ENCODE measurements around the gene EPC2. TPM values are rescaled to one million over a fixed set of nuclear protein-coding genes. Genes with fewer than 3 reads are reported as not detected.

Gene EPC2
- total RNA-seq, 1 experiment from 2014 or later = 29.4 TPM

DNA sequence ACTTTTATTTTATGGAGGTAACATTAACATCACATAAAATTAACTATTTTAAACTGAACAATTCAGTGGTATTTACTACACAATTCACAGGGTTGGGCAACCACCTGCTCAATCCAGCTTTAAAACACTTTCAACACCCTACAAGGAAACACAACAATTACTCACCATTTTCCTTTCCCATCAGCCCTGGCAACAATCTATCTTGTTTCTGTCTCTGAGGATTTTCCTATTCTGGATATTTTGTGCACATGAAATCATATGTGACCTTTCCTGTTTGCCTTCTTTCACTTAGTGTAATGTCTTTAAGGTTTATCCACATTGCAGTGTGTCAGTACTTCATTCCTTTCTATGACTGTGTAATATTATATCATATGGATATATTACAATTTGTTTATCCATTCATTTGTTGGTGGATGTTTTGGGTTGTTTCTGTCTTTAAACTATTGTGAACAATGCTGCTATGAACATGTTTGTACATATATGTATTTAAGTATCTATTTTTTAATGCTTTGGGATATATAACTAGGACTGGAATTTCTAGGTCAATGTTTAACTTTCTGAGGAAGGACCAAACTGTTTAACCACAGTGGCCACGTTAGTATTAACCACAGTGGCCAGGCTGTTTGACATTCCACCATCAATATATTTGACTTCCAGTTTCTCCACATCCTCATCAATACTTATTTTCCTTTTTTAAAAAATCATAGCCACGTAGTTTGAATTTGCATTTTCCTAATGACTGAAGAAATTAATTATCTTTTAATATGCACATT, 158.1 kb downstream of the EPC2 start:
- H3K4me1 Mint-ChIP-seq (ENCODE audit: low read depth, unreplicated experiment) = peaks cover 15% of the 10 kb centered on the region
- intact Hi-C loops (cut with micrococcal nuclease; ENCODE audit: unreplicated experiment) = no loop called here
- no peaks in the 10 kb centered on the region for H3K27me3 Mint-ChIP-seq (ENCODE audit: unreplicated experiment)
- TF ChIP-seq, protein P1, sequence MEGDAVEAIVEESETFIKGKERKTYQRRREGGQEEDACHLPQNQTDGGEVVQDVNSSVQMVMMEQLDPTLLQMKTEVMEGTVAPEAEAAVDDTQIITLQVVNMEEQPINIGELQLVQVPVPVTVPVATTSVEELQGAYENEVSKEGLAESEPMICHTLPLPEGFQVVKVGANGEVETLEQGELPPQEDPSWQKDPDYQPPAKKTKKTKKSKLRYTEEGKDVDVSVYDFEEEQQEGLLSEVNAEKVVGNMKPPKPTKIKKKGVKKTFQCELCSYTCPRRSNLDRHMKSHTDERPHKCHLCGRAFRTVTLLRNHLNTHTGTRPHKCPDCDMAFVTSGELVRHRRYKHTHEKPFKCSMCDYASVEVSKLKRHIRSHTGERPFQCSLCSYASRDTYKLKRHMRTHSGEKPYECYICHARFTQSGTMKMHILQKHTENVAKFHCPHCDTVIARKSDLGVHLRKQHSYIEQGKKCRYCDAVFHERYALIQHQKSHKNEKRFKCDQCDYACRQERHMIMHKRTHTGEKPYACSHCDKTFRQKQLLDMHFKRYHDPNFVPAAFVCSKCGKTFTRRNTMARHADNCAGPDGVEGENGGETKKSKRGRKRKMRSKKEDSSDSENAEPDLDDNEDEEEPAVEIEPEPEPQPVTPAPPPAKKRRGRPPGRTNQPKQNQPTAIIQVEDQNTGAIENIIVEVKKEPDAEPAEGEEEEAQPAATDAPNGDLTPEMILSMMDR (IDR thresholded peaks at IDR 0.05; ENCODE audit: unreplicated experiment) = no peak
- peaks cover 3% of the 10 kb centered on the region for H3K9me3 Mint-ChIP-seq (ENCODE audit: low read depth, unreplicated experiment)
- H3K27ac Mint-ChIP-seq (ENCODE audit: unreplicated experiment) = peak overlapping the region; percentile 84
- BruUV-seq (replicated peaks) = no TSS peak
- H3K4me3 Mint-ChIP-seq (ENCODE audit: low read depth, unreplicated experiment) = no peak overlapping the region
- peak; percentile 13 for DNase-seq
- no peaks in the 10 kb centered on the region for H3K36me3 Mint-ChIP-seq (ENCODE audit: insufficient read depth, unreplicated experiment)
- CTCF ChIA-PET = no interaction called here

- DNase-seq = no peak
- no TSS peak for BruUV-seq (replicated peaks)
- CTCF ChIA-PET = no interaction called here
- intact Hi-C loops (cut with micrococcal nuclease; ENCODE audit: unreplicated experiment) = no loop called here
- H3K27me3 Mint-ChIP-seq (ENCODE audit: unreplicated experiment) = no peaks in the 10 kb centered on the region
- H3K4me1 Mint-ChIP-seq (ENCODE audit: low read depth, unreplicated experiment) = peaks cover 16% of the 10 kb centered on the region
- TF ChIP-seq, protein P1 (IDR thresholded peaks at IDR 0.05; ENCODE audit: unreplicated experiment) = no peak
- no peak overlapping the region for H3K27ac Mint-ChIP-seq (ENCODE audit: unreplicated experiment)
- no peak overlapping the region for H3K4me3 Mint-ChIP-seq (ENCODE audit: low read depth, unreplicated experiment)
- peaks cover 3% of the 10 kb centered on the region for H3K9me3 Mint-ChIP-seq (ENCODE audit: low read depth, unreplicated experiment)
- H3K36me3 Mint-ChIP-seq (ENCODE audit: insufficient read depth, unreplicated experiment) = peaks cover 7% of the 10 kb centered on the region
Measured at GRCh38 chr2:148810081-148810480, 165.5 kb downstream of the EPC2 start.

DNA sequence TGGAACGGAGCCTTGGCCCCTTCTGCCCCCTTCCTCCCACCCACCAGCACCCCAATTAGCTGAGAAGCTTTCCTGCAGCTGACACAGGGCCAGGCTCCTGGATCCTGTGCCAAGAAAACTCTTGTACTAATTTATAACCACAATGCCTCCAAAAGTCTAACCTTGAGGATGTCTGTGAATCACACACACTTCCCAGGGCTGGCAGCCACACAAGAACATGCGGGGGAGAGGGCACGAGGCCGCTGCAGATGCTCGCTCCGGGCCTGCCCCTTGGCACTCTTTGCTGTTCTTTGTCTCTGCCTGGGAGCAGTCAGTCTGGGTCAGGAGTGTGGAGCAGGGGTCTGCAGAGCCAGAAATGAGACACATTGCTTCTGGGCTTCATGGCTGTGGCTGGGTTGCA, 167.8 kb downstream of the EPC2 start:
- H3K36me3 Mint-ChIP-seq (ENCODE audit: insufficient read depth, unreplicated experiment) = peaks cover 7% of the 10 kb centered on the region
- CTCF ChIA-PET = no interaction called here
- H3K27me3 Mint-ChIP-seq (ENCODE audit: unreplicated experiment) = no peaks in the 10 kb centered on the region
- H3K27ac Mint-ChIP-seq (ENCODE audit: unreplicated experiment) = no peak overlapping the region
- DNase-seq = no peak
- no peaks in the 10 kb centered on the region for H3K9me3 Mint-ChIP-seq (ENCODE audit: low read depth, unreplicated experiment)
- no TSS peak for BruUV-seq (replicated peaks)
- intact Hi-C loops (cut with micrococcal nuclease; ENCODE audit: unreplicated experiment) = no loop called here
- TF ChIP-seq, protein P1 (IDR thresholded peaks at IDR 0.05; ENCODE audit: unreplicated experiment) = no peak
- no peak overlapping the region for H3K4me3 Mint-ChIP-seq (ENCODE audit: low read depth, unreplicated experiment)
- peaks cover 22% of the 10 kb centered on the region for H3K4me1 Mint-ChIP-seq (ENCODE audit: low read depth, unreplicated experiment)

DNA sequence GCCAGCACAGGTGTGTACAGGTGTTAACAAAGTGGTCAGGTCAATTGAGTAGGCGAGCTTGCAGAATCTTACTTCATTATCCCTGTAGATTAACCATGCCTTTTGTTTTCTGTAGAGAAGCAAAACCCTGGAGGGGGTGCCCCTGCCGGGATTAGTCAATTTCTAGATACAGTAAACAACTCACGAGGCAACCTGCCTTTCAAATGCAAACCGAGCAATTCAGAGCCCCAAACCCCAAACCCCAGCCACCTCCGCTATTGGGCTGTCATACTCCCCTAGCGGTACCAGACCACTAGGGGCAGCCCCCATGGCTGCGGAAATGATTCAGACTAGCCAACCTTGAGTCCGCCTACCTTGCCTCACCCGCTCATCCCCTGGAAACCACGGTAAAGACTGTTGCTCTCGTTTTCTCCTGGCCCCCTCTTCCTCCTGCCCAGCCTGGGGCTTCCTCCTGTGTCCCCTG, 169.1 kb downstream of the EPC2 start:
- peaks cover 22% of the 10 kb centered on the region for H3K4me1 Mint-ChIP-seq (ENCODE audit: low read depth, unreplicated experiment)
- H3K9me3 Mint-ChIP-seq (ENCODE audit: low read depth, unreplicated experiment) = no peaks in the 10 kb centered on the region
- H3K27me3 Mint-ChIP-seq (ENCODE audit: unreplicated experiment) = no peaks in the 10 kb centered on the region
- peak overlapping the region; percentile 31 for H3K27ac Mint-ChIP-seq (ENCODE audit: unreplicated experiment)
- BruUV-seq (replicated peaks) = no TSS peak
- intact Hi-C loops (cut with micrococcal nuclease; ENCODE audit: unreplicated experiment) = no loop called here
- peaks cover 7% of the 10 kb centered on the region for H3K36me3 Mint-ChIP-seq (ENCODE audit: insufficient read depth, unreplicated experiment)
- no peak for DNase-seq
- TF ChIP-seq, protein P1 (IDR thresholded peaks at IDR 0.05; ENCODE audit: unreplicated experiment) = no peak
- H3K4me3 Mint-ChIP-seq (ENCODE audit: low read depth, unreplicated experiment) = peak overlapping the region; percentile 20
- CTCF ChIA-PET = interaction anchor here (0.5 kb wide), 1 partner anchor 61 kb away, joined by 3 read pairs; the partner anchor contains the start of gene KIF5C

Data from Calu3 (cell line).